ENCODE results near the gene TMEM255B.
"Not testable (repeated sequence)": the region's sequence is repeated elsewhere in the genome, so short reads cannot be mapped to it uniquely, and the experiment has no call there.

The TMEM255B gene

GRCh38 chr13:113735194-113735593 is 23.8 kb upstream of the TMEM255B start:
- DNase-seq: no peak

- no peak for DNase-seq
These were observed 23.3 kb upstream of the TMEM255B start for GRCh38 chr13:113735750-113736149.

DNA sequence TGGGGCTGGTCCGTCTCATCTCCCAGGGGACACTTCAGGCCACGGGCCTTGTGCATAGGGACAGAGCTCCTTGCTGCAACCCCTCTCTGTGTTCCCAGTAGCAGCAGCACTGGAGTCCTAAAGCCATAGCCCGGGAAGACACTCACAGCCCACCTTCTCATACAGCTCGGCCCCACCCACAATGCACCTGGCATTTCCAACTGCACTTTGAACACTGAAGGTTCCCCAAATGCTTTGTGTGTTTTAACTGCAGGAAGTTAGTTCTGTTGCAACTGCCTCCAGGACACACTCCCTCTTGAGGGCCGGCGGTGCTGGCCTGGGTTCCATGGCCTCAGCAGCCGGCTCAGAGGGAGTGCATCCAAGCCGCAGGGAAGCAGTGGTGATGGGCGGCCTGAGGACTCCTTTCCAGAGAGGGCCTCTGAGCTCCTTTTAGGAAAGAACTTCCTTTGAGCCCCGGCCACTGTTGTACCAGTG is 22.7 kb upstream of the TMEM255B start:
- DNase-seq: no peak

DNA sequence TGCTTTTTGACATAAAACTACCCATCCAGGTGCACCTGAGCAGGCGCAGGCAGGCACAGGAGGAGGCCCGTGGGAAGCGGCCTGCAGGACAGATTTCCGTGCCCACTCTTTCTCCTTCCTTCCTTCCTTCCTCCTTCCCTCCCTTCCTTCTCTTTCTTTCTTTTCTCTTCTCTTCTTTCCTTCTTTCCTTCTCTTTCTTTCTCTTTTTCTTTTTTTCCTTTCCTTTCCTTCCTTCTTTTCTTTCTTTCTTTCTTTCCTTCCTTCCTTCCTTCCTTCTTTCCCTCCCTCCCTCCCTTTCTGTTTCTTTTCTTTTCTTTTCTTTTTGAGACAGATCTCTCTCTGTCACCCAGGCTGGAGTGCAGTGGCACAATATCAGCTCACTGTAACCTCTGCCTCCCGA is 21.2 kb upstream of the TMEM255B start:
- DNase-seq: no peak

- DNase-seq: no peak
These were observed 19.3 kb upstream of the TMEM255B start for GRCh38 chr13:113739527-113740285.

DNA sequence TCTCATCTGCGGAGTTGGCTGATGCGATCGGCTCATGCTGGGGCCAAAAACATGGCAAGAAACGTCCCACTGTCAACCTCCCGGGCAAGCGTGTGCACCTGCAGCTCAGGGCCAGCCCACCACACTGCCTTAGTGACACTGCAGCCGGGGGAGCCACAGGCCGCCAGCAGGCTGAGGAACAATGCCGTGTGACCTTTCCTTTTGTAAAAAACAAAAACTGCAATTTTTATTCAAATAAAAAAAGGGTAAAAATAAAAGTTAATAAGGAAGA is 18.8 kb upstream of the TMEM255B start:
- DNase-seq: no peak

- DNase-seq: no peak
These were observed 18.4 kb upstream of the TMEM255B start for GRCh38 chr13:113740661-113741060.

DNA sequence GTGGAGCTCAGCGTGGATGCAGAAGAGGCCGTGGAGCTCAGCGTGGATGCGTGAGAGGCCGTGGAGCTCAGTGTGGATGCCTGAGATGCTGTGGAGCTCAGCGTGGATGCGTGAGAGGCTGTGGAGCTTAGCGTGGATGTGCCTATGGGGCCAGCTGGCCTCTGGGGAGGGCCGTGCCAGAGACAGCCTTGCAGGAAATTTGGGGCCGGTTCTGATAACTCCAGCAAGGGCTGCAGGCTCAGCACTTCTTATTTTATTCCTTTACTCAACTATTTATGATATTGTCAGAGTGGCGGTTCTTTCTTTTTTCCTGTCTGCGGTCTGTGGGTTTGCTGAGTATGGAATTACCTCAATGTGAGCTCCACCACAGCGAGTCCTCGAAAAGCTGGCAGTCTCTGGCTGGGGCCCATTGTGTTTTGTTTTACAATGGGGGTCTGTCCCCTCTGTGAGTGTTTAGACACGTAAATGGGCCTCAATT is 17.8 kb upstream of the TMEM255B start:
- no peak for DNase-seq

GRCh38 chr13:113742000-113742441 is 17.0 kb upstream of the TMEM255B start:
- DNase-seq: no peak

DNA sequence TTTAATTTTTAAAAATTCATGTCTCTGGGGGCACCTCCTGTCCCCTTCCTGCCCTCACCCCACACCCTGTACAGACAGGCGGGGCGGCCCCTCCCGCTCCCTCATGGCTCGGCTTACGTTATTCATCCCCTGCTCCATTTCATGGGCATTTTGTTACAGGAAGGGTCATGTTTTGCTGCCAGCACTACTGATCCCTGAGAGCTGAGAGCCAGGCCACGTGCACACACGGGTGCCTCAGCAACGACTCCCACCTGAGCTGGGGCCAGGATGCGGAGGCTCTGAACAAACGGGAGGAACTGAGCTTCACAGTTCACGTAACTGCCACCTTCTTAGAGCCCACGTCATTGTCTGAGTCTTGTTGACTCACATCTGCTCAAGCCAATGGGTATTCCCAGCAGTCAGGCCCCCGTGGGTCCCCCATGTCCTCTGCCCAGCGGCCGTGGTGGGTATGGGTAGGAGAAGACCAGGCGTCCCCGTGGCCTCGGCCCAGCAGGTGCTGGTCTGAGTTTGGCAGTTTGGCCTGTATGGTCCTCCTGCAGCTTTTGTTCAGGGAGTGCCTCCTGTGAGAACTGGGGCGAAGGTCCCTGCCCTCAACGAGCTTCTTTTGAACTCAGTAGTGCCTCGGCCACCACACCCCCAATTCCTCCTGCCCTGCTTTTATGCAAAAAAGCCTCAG is 16.4 kb upstream of the TMEM255B start:
- no peak for DNase-seq

- no peak for DNase-seq
These were observed 15.4 kb upstream of the TMEM255B start for GRCh38 chr13:113743366-113744195.

DNA sequence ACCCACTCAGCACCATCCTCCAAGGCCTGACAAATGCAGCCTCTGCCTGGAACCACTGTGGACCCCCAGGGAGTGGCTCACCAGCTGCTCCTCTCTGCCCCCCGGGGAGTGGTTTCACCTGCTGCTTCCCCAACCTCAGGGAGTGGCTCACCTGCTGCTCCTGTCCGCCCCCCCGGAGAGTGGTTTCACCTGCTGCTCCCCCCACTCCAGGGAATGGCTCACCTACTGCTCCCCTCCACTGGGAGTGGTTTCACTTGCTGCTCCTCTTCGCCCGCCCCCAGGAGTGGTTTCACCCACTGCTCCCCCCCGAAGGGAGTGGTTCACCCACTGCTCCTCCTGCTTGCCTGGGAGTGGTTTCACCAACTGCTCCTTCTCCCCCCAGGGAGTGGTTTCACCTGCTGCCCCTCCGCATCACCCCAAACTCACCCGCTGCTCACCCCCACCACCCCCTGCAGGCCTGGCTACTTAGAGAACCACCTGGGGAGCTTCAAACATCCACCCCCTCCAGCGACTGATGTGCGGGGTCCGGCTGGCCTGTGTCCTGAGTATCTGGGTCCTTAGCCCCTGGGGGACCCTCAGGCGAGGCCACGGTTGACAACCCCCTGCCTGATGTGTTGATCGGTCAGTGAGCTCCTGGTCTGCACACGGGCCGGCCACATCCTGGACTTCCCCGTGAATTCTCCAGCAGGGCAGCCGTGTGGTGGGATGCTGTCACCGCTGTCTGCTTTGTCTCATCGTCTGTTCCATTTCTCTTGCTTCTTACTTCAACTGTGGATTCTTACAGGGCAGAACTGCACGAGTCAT is 14.6 kb upstream of the TMEM255B start:
- DNase-seq: peak; percentile 96

DNA sequence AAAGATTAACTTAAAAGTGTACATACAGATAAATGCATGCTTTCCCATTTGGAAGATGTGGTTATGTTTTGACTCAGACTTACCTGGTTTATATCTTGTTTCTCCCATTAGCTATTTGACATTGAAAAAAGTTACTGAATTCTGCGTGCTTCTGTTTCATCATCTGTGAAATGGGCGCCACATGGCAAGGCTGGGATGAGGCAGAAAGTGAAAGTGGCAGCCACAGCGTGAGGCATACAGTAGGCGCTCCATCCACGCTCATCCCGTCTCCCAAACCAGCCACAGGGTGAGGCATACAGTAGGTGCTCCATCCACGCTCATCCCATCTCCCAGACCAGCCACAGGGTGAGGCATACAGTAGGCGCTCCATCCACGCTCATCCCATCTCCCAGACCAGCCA is 14.0 kb upstream of the TMEM255B start:
- no peak for DNase-seq

GRCh38 chr13:113745500-113746142 is 13.4 kb upstream of the TMEM255B start:
- DNase-seq: not testable (repeated sequence)

GRCh38 chr13:113746143-113746525 is 12.9 kb upstream of the TMEM255B start:
- DNase-seq: no peak

DNA sequence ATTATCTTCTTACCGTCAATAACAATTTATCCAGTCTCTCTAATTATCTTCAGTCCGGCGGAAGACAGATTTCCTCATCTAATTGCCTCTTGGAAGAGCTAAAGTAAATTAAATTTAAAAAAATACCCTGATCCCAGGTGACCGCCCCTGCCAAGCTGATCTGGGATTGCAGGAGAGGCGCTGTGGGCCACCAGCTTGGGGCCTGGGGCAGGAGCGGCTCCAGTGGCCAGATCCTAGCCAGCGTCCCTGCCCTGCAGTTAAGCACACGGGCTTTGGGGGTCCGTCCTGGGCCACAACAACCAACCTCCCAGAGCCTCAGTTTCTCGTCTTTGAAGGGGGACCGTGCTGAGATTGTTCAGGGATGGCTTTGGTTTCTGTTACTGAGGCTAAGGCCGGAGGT is 12.4 kb upstream of the TMEM255B start:
- DNase-seq: no peak

DNA sequence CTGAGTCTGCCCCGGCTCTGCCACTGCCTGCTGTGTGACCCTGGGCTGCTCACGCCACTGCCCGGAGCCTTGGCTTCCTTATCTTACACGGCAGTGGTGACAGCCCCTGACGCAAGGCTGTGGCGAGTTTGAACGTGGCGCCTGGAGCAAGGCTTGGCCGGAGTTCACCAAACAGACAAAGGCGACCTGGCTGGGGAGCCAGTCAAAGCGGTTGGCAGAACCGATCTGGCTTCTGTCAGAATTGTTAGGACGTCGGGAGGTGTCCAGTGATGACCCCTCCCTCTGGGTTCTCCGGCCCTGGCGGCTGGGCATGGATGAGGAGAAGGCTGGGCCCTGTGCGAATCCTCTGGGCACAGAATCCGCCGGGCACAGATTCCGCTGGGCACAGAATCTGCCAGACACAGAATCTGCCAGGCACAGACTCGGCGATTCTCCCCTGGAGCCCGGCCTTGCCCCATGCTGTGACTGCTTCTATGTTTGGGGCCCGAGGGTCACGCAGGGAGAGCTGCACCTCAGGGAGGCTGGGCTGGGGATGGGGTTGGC is 11.7 kb upstream of the TMEM255B start:
- DNase-seq: no peak

- DNase-seq: no peak
These were observed 10.7 kb upstream of the TMEM255B start for GRCh38 chr13:113748101-113748861.

- no peak for DNase-seq
These were observed 10.1 kb upstream of the TMEM255B start for GRCh38 chr13:113748862-113749451.

- no peak for DNase-seq
These were observed 9.5 kb upstream of the TMEM255B start for GRCh38 chr13:113749507-113749906.

DNA sequence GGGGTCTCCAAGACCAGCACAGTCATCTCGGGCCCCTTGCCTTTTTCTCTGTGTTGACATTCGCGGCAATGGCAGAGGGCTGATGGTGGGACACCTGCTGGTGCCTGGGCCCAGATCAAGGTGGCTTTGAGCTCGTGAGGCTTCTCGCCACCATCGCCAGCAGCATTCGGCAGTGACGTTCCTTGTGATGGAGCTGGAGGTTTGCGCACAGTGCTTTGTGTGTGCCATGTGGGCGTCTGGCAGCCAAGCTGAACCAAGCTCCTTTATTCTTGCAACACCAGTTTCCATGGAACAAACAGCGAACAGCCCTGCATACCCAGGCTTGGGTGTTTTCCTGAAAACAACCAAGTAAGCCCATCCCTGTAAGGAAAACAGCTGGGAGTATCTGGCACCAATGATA is 9.1 kb upstream of the TMEM255B start:
- no peak for DNase-seq
